Activated CD8-positive, alpha-beta memory T cell treated with anti-CD3 and anti-CD28 coated beads, Interleukin-2, amount 10 ng/mL, durations not matched to agents 7 days and 5 days (primary cell): Measurements from ENCODE around the gene HACD4. TPM values are rescaled to one million over a fixed set of nuclear protein-coding genes. Genes with fewer than 3 reads are reported as not detected.

Source experiments
- ATAC-seq: fragments of 150-1000 bp; cut with Tn5 transposase; one replicate; pipeline ENCODE4 v1.10.0; 2021; ENCODE audit warnings: moderate library complexity
- CTCF ChIA-PET: fragments of 350-600 bp; sonication (Branson Sonifier 250); formaldehyde crosslinking; loops from one replicate; lab custom pipeline; 2021; ENCODE audit warnings: antibody characterized with exemption; lab: Charles Lee
- DNase-seq: peaks from one replicate; pipeline ENCODE4 v3.0.0-alpha.2; 2020
- H3K27ac Mint-ChIP-seq: one replicate; pipeline ENCODE4 v1.8.0; 2021; ENCODE audit warnings: mild to moderate bottlenecking, mixed read lengths
- H3K27me3 Mint-ChIP-seq: one replicate; pipeline ENCODE4 v1.8.0; 2021; ENCODE audit warnings: mixed read lengths
- H3K36me3 Mint-ChIP-seq: one replicate; pipeline ENCODE4 v1.8.0; 2021; ENCODE audit warnings: mild to moderate bottlenecking, mixed read lengths
- H3K4me1 Mint-ChIP-seq: one replicate; pipeline ENCODE4 v1.8.0; 2021; ENCODE audit warnings: mixed read lengths
- H3K4me3 Mint-ChIP-seq: one replicate; pipeline ENCODE4 v1.8.0; 2021; ENCODE audit warnings: mild to moderate bottlenecking, moderate library complexity, mixed read lengths
- H3K9me3 Mint-ChIP-seq: one replicate; pipeline ENCODE4 v1.8.0; 2022; ENCODE audit warnings: low read depth, mixed read lengths
- total RNA-seq, 2 experiments: library from RNA; stranded (reverse); gene quantifications; one replicate each; pipeline ENCODE4 v1.2.3, GENCODE V29; 2021

HACD4 gene
- total RNA-seq, 2 experiments from 2014 or later, result 10.1 to 12.9 TPM

DNA sequence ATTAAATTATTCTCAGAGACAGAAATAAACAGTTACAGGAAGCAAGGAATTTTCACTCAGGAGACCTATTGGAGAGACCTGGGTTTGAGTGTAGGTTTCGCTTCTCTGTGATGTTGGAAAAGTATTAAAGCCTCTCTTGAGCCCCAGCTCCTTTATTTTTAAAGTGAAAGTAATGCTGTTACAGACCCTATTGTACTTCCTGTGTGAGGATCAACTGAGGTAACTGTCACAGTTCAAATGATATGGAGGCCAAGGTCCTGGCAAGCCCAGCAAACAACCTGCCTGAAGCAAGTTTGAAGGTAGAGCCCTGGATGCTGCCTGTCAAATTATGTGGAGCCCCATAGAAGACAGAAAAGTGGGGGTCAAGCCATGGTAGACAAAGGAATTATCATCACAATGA, 7.9 kb upstream of the HACD4 start:
- CTCF ChIA-PET, result interaction anchor here (1.3 to 2.8 kb wide), 2 partner anchors 8 to 72 kb away, joined by 4 to 6 read pairs; partner anchors contain the start of gene HACD4
- ATAC-seq (no peak), DNase-seq (no peak)
- Mint-ChIP-seq H3K4me1 (peaks cover 5% of the 10 kb centered on the region), H3K4me3 (no peak overlapping the region), H3K9me3 (no peaks in the 10 kb centered on the region), H3K27me3 (no peaks in the 10 kb centered on the region), H3K36me3 (peaks cover 7% of the 10 kb centered on the region), H3K27ac (no peak overlapping the region)

DNA sequence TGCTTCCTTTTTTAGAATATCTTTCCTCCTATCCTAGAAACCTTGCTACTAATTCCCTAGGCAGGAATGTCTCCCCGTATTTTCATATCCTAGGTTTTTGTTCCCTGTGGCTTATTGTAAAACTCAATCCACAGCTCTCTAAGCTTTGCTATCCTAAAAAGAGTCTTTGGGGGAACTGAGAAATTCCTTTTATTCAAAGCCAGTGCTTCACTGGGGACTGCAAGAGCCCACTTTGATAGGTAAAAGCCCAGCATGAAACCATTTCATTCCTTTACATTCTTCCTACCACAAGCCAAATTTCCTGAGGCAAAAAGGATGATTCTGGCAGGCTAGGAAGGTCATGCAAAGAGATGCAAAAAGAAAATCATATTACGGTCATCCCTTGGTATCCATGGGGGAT, 5.8 kb upstream of the HACD4 start:
- Mint-ChIP-seq H3K4me3 (no peak overlapping the region), H3K36me3 (peaks cover 9% of the 10 kb centered on the region), H3K27me3 (no peaks in the 10 kb centered on the region), H3K4me1 (peaks cover 14% of the 10 kb centered on the region), H3K9me3 (no peaks in the 10 kb centered on the region), H3K27ac (no peak overlapping the region)
- no peak for ATAC-seq
- CTCF ChIA-PET, result no interaction called here
- no peak for DNase-seq

DNA sequence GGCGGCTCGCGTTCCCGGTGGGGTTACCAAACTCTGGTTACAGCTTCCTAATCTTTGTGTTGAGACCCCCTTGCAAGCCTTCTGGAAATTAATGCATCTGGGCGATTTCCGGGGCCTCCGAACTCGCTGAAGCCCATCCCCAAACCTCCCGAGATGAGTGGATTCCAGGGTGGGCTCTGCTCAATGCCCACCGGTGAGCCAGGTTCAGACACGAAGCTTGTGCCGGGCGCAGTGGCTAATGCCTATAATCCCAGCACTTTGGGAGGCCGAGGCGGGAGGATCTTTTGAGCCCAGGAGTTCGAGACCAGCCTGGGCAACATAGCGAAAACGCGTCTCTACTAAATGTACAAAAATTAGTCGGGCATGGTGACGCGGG, 356 bp upstream of the HACD4 start:
- no peak overlapping the region for H3K4me3 Mint-ChIP-seq
- no peaks in the 10 kb centered on the region for H3K27me3 Mint-ChIP-seq
- CTCF ChIA-PET, result interaction anchor here (0.6 to 1.3 kb wide), 6 partner anchors 8 to 410 kb away, joined by 3 to 5 read pairs (median 3); partner anchors contain the start of gene MLLT3
- H3K9me3 Mint-ChIP-seq, result no peaks in the 10 kb centered on the region
- ATAC-seq (no peak), DNase-seq (no peak)
- H3K27ac Mint-ChIP-seq, result peak overlapping the region; percentile 87
- peaks cover 22% of the 10 kb centered on the region for H3K4me1 Mint-ChIP-seq
- peaks cover 18% of the 10 kb centered on the region for H3K36me3 Mint-ChIP-seq

DNA sequence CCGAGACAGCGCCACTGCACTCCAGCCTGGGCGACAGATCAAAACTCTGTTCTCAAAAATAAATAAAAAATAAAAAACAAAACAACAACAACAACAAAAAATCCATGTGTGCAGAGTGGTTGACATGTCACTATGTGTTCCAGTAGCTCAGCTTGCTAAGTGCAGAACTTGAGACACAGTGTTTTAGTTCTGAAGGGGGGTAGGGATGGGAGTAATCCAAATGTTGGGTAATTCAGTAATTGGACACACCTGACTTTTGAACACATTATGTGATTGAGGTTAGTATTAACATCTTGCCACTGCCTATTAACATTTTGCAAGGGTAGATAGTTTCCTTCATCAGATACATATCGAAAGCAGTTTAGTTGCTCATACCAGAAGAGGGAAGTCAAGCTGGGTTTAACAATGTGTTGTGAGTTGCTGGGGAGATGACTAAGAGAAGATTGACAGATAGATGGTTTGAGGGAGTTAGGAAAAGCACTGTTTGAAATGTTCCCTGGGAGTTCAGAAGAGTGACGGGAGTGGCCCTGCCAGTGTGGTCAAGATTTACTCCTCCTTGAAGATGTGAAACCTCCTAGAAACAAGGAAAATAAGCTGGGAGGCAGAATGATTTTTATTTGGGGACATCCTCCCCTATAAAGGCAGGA, 928 bp downstream of the HACD4 start:
- Mint-ChIP-seq H3K9me3 (no peaks in the 10 kb centered on the region), H3K4me3 (no peak overlapping the region), H3K27ac (no peak overlapping the region), H3K27me3 (no peaks in the 10 kb centered on the region), H3K4me1 (peaks cover 23% of the 10 kb centered on the region), H3K36me3 (peaks cover 30% of the 10 kb centered on the region)
- DNase-seq (peak; percentile 49), ATAC-seq (peak; percentile 78)
- CTCF ChIA-PET, result interaction anchor here (0.8 to 1.5 kb wide), 7 partner anchors 9 to 408 kb away, joined by 3 to 5 read pairs (median 3); partner anchors contain the start of gene MLLT3

DNA sequence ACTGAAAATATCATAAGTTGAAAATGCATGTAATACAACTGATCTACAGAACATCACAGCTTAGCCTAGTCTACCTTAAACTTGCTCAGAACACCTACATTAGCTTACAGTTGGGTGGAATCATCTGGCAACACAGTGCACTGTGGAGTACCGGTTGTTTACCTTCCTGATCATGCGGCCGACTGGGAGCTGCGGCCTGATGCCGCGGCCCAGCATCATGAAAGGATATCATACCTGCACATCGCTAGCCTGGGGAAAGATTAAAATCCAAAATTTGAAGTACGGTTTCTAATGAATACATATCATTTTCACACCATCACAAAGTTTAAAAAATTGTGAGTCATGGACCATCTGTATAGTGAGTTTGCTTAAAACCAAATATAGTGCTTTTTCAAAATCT, 1.8 kb downstream of the HACD4 start:
- CTCF ChIA-PET, result interaction anchor here (1.0 to 1.5 kb wide), 2 partner anchors 19 to 153 kb away, joined by 3 read pairs; no protein-coding TSS in a partner anchor
- ATAC-seq (no peak), DNase-seq (no peak)
- H3K4me3 Mint-ChIP-seq, result no peak overlapping the region
- peaks cover 33% of the 10 kb centered on the region for H3K36me3 Mint-ChIP-seq
- no peak overlapping the region for H3K27ac Mint-ChIP-seq
- peaks cover 23% of the 10 kb centered on the region for H3K4me1 Mint-ChIP-seq
- H3K27me3 Mint-ChIP-seq, result no peaks in the 10 kb centered on the region
- no peaks in the 10 kb centered on the region for H3K9me3 Mint-ChIP-seq

DNA sequence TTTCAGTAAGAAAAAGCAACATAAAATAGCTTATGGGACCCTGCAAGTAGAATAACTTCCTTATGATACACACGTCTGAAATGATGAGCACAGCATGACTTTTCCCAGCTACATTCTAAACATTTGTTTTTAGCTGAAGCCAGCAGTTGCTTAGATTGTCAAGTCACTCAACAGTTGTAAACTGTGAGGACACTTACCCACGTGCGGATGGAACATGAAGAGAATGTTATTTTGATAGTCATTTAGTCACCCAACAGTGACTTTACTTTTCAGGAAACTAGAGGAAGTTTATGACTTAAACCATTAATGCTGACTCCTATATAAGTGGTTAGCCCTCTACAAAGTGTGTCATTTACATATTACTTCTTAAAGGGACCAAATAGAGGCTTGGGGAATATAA, 3.0 kb downstream of the HACD4 start:
- no peak overlapping the region for H3K27ac Mint-ChIP-seq
- H3K9me3 Mint-ChIP-seq, result no peaks in the 10 kb centered on the region
- peaks cover 29% of the 10 kb centered on the region for H3K4me1 Mint-ChIP-seq
- CTCF ChIA-PET, result no interaction called here
- H3K27me3 Mint-ChIP-seq, result no peaks in the 10 kb centered on the region
- H3K36me3 Mint-ChIP-seq, result peaks cover 38% of the 10 kb centered on the region
- no peak overlapping the region for H3K4me3 Mint-ChIP-seq
- DNase-seq (no peak), ATAC-seq (no peak)

DNA sequence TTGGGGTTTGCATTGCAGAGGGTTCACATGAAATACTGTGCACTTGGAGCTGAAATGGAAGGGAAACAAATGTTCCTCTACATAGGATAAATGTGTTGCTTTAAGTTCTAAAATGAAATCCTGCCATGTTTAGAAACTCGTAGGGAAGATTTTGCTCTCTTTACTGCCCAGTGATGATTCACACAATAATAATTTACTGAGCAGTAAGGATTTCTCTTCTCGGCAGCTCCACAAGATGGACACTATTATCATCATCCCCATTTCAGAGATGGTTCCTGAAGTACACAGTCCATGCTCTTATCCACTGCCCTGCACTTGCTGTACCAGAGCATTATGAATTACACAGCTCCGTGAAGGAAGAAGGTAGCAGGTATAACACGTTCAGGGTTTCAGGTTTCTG, 4.1 kb downstream of the HACD4 start:
- H3K36me3 Mint-ChIP-seq, result peaks cover 45% of the 10 kb centered on the region
- H3K27me3 Mint-ChIP-seq, result no peaks in the 10 kb centered on the region
- no peak for DNase-seq
- peaks cover 22% of the 10 kb centered on the region for H3K4me1 Mint-ChIP-seq
- no peak overlapping the region for H3K27ac Mint-ChIP-seq
- H3K4me3 Mint-ChIP-seq, result no peak overlapping the region
- CTCF ChIA-PET, result interaction anchor here (0.8 kb wide), 1 partner anchor 34 kb away, joined by 3 read pairs; no protein-coding TSS in a partner anchor
- H3K9me3 Mint-ChIP-seq, result no peaks in the 10 kb centered on the region
- ATAC-seq, result no peak

DNA sequence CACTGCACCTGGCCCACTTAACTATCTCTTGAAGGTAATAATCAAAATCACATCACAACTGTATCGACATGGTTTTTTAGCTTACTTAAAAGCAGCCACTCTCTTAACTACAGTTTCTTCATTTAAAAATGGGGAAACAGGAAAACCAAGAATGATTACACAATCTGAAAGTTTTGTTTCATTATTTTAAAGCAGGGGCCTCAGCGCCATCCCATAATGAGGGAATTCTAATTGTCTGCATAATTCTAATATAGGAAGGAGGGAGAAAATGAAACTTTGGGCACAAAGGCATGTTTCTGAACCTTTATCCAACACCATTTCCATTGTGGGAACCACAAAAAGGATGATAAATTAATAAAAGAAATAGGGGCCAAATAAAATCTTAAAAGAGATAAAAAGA, 7.6 kb downstream of the HACD4 start:
- no peaks in the 10 kb centered on the region for H3K9me3 Mint-ChIP-seq
- CTCF ChIA-PET, result no interaction called here
- no peak overlapping the region for H3K27ac Mint-ChIP-seq
- H3K27me3 Mint-ChIP-seq, result no peaks in the 10 kb centered on the region
- DNase-seq (no peak), ATAC-seq (no peak)
- peaks cover 19% of the 10 kb centered on the region for H3K4me1 Mint-ChIP-seq
- no peak overlapping the region for H3K4me3 Mint-ChIP-seq
- H3K36me3 Mint-ChIP-seq, result peaks cover 62% of the 10 kb centered on the region

DNA sequence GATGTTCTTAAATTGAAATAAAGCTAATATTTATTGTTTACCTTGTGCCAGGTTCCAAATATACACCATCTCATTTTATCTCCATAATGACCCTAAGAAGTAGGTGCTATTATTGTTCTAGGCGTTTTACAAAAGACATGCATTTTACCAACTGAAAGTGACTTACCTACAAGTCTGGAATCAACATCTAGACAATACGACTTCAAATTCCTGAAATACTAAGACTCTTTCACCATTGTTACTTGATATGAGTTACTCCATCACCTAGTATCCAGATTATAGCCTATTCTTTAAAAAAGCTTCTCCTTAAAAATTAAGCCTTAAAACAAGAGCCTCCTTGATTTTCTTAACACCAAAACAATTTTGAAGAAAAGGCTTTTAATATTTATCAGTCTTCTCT, 13.3 kb downstream of the HACD4 start:
- H3K36me3 Mint-ChIP-seq, result peaks cover 63% of the 10 kb centered on the region
- DNase-seq, result no peak
- peaks cover 2% of the 10 kb centered on the region for H3K4me1 Mint-ChIP-seq
- H3K4me3 Mint-ChIP-seq, result no peak overlapping the region
- H3K27me3 Mint-ChIP-seq, result no peaks in the 10 kb centered on the region
- ATAC-seq, result no peak
- no peaks in the 10 kb centered on the region for H3K9me3 Mint-ChIP-seq
- CTCF ChIA-PET, result no interaction called here
- no peak overlapping the region for H3K27ac Mint-ChIP-seq

DNA sequence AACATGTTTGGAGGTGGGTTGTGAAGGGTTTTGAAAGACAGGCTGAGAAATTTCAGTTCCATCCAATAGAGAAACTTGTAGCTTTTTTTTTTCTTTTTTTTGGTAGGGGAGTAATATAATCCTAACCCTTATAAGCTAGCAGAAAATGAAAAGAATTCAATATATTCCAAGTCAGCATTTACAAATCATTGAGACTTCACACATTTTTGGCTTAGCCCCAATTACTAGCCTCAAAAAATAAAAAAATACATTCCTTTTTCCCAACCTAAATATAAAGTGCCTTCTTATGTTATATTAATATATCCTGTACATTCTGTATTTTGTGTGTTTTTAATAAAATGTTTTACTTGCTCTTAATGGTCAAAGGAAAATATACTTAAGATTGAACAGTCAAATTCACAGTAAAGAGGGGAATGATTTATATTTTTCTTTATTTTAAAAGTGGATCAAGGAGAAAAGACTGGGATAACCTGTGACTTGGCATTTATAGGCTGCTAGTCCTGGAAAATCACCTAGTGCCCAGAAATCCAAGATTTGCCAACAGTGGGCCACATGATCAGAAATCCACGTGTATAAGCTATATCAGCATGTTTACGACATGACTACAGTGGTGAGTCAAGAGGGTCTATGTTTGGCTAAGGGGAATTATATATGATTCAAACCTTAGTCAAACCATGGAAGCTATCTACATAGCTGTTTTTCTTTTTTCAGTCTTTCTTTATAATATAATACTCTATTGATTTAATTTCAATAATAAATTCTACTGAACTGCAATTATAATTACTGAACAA, 14.5 kb downstream of the HACD4 start:
- H3K4me1 Mint-ChIP-seq, result no peaks in the 10 kb centered on the region
- no peak overlapping the region for H3K27ac Mint-ChIP-seq
- ATAC-seq (no peak), DNase-seq (no peak)
- H3K27me3 Mint-ChIP-seq, result no peaks in the 10 kb centered on the region
- no peak overlapping the region for H3K4me3 Mint-ChIP-seq
- H3K36me3 Mint-ChIP-seq, result peaks cover 64% of the 10 kb centered on the region
- no peaks in the 10 kb centered on the region for H3K9me3 Mint-ChIP-seq
- CTCF ChIA-PET, result no interaction called here

DNA sequence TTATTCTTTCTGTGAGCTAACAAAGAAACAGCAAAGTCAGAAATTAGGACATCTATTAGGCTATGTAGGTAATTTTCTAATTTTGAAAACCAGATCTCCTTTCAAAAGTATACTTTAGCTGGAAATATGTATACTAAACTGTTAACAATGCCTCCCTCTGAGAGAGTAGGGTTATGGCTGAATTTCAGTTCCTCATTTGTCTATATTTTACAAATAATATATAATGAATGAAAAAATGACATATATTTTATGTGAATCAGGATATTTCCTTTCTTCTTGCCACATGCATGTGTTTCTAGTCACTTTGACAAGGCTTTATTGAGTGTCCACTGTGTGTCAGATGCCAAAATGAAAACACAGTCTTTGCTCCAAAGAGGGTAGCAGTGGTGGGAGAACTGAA, 15.4 kb downstream of the HACD4 start:
- DNase-seq, result no peak
- Mint-ChIP-seq H3K4me3 (no peak overlapping the region), H3K36me3 (peaks cover 64% of the 10 kb centered on the region), H3K9me3 (no peaks in the 10 kb centered on the region), H3K27me3 (no peaks in the 10 kb centered on the region), H3K27ac (no peak overlapping the region), H3K4me1 (no peaks in the 10 kb centered on the region)
- CTCF ChIA-PET, result no interaction called here
- no peak for ATAC-seq

DNA sequence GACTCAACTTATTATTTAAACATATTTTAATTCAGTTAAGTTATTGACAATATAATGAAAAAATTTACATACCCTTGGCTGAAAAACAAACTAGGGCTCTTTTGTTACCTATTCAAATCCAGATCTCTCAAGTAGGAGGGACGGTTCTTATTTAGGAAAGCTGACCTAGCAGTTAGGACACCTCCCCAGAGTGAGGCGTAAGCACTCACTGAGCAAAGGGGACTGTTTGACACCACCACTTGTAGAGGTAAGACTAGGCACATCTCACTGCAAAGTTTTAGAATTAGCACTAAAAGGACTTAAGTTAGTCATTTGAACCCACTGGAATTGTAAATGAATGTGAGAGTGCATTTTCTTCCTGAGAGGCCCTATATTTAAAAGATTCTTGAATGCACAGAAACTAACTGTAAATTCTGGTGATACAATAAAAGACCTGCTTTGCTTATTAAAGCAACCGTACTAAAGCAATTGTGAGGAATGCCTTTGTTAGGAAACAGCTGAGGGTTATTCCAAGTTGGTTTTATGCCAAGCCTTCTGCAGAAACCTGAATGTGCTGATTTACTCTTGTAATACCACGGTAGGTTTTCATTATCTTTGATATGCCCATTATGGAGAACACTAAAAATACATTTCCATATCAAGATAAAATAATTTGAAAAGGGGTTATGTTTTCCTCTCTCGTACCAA, 16.2 kb downstream of the HACD4 start:
- Mint-ChIP-seq H3K36me3 (peaks cover 65% of the 10 kb centered on the region), H3K9me3 (no peaks in the 10 kb centered on the region), H3K27me3 (no peaks in the 10 kb centered on the region), H3K4me1 (no peaks in the 10 kb centered on the region), H3K27ac (no peak overlapping the region), H3K4me3 (no peak overlapping the region)
- no peak for ATAC-seq
- no peak for DNase-seq
- CTCF ChIA-PET, result no interaction called here

DNA sequence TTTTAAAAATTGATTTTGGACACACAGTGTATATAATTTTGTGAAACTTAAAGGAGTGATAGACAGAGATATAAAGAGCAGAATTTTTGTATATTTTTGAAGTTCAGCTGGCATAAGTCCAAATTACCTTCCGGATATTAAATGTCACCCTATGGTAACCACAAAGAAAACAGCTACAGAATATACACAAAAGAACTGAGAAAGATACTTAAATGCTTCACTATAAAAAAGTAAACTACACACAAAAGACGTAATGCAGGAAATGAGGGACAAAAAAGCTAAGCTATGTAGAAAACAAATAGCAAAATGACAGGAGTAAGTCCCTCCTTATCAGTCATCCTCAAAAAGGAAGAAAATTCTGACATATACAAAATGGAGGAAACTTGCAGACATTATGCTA, 29.4 kb downstream of the HACD4 start:
- peaks cover 17% of the 10 kb centered on the region for H3K4me1 Mint-ChIP-seq
- peaks cover 63% of the 10 kb centered on the region for H3K36me3 Mint-ChIP-seq
- CTCF ChIA-PET, result no interaction called here
- H3K27ac Mint-ChIP-seq, result peak overlapping the region; percentile 48
- H3K27me3 Mint-ChIP-seq, result no peaks in the 10 kb centered on the region
- ATAC-seq (no peak), DNase-seq (no peak)
- H3K9me3 Mint-ChIP-seq, result no peaks in the 10 kb centered on the region
- H3K4me3 Mint-ChIP-seq, result no peak overlapping the region
